ENCODE results near the gene MYO1E. TPM values are rescaled to one million over a fixed set of nuclear protein-coding genes. Genes with fewer than 3 reads are reported as not detected.

Gene MYO1E
- total and polyA plus RNA-seq, 2 of the 8 experiments (the other 6 are each of a cell fraction or from before 2014, with no cell fraction given): 19.6 to 142 TPM

DNA sequence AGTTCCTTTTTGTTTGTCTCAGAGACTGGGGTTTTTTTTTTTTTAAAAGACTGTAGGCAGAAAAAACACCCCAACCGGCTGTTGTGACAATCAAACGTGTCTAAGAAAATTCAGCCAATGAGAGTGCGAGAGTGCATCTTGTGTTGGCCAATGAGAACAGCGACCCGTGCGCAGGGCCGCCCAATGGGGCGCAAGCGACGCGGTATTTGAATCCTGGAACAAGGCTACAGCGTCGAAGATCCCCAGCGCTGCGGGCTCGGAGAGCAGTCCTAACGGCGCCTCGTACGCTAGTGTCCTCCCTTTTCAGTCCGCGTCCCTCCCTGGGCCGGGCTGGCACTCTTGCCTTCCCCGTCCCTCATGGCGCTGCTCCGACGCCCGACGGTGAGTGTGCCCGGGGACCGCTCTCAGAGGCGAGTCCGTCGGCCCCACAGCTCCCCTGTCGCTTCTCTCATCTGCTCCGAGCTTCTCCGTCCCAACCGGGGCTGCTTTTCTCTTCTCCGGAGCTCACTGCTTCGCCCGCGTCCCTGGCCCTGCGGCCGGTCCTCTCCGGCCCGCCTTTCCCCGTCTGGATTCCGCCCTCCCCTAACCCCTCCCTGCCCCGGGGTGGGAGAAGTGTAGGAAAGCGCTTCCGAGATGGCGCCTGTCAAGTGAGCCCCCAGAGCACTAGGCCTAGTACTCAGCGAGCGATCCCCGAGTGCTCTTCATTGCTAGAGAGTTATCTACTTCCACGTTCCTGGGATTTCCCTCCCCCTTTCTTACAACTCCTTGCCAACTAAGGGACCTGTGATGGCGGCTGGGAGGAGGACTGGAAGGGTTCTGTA is 267.5 kb downstream of the MYO1E start, which contains the start of gene CCNB2 (continued):
- TF ChIP-seq SIRT6 (IDR thresholded peaks at IDR 0.05; ENCODE audit: low read length) (no peak), POLR2AphosphoS5 (IDR thresholded peaks at IDR 0.05; ENCODE audit: low read depth, low read length) (peak; percentile 99), KDM4A (IDR thresholded peaks at IDR 0.05; ENCODE audit: low read depth, low read length, severe bottlenecking) (peak; percentile 82), EP300 (IDR thresholded peaks at IDR 0.05; ENCODE audit: borderline replicate concordance in 1 of 2, low read depth in 2 of 2, low read length in 2 of 2) (no peak), SP4 (IDR thresholded peaks at IDR 0.05; ENCODE audit: low read length) (peak; percentile 18; the same call in 1 of the 2 replicates), MAFK (IDR thresholded peaks at IDR 0.05; ENCODE audit: low read depth, low read length) (no peak), CBX5 (IDR thresholded peaks at IDR 0.05; ENCODE audit: low read depth, low read length) (no peak), RXRA (IDR thresholded peaks at IDR 0.05; ENCODE audit: insufficient read depth, low read depth, low read length) (no peak), SAP30 (IDR thresholded peaks at IDR 0.05; ENCODE audit: insufficient read depth, insufficient replicate concordance, low read length) (no peak), CTBP2 (IDR thresholded peaks at IDR 0.05; ENCODE audit: borderline replicate concordance, insufficient read depth, insufficient read length, low read length) (no peak), CHD1 (IDR thresholded peaks at IDR 0.05; ENCODE audit: low read depth, low read length) (no peak), CEBPB (IDR thresholded peaks at IDR 0.05; ENCODE audit: low read depth, low read length) (no peak), NANOG (IDR thresholded peaks at IDR 0.05; ENCODE audit: insufficient read depth, low read depth, low read length, poor library complexity, severe bottlenecking) (no peak), SRF (IDR thresholded peaks at IDR 0.05; ENCODE audit: low read depth, low read length) (no peak), NRF1 (IDR thresholded peaks at IDR 0.05; ENCODE audit: low read depth, low read length) (no peak), POU5F1 (IDR thresholded peaks at IDR 0.05; ENCODE audit: low read depth, low read length) (no peak), EGR1 (IDR thresholded peaks at IDR 0.05; ENCODE audit: borderline replicate concordance, low read depth, low read length) (no peak), TBP (IDR thresholded peaks at IDR 0.05; ENCODE audit: low read depth, low read length) (peak; percentile 93), BRCA1 (IDR thresholded peaks at IDR 0.05; ENCODE audit: low read depth, low read length) (no peak)
- TF ChIP-seq, protein P1, sequence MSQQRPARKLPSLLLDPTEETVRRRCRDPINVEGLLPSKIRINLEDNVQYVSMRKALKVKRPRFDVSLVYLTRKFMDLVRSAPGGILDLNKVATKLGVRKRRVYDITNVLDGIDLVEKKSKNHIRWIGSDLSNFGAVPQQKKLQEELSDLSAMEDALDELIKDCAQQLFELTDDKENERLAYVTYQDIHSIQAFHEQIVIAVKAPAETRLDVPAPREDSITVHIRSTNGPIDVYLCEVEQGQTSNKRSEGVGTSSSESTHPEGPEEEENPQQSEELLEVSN (IDR thresholded peaks at IDR 0.05): peak; percentile 48; the same call in 1 of the 2 replicates
- TF ChIP-seq, protein P2, sequence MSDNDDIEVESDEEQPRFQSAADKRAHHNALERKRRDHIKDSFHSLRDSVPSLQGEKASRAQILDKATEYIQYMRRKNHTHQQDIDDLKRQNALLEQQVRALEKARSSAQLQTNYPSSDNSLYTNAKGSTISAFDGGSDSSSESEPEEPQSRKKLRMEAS (IDR thresholded peaks at IDR 0.05): peak; percentile 82
- TF ChIP-seq, protein P3, sequence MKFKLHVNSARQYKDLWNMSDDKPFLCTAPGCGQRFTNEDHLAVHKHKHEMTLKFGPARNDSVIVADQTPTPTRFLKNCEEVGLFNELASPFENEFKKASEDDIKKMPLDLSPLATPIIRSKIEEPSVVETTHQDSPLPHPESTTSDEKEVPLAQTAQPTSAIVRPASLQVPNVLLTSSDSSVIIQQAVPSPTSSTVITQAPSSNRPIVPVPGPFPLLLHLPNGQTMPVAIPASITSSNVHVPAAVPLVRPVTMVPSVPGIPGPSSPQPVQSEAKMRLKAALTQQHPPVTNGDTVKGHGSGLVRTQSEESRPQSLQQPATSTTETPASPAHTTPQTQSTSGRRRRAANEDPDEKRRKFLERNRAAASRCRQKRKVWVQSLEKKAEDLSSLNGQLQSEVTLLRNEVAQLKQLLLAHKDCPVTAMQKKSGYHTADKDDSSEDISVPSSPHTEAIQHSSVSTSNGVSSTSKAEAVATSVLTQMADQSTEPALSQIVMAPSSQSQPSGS (IDR thresholded peaks at IDR 0.05; ENCODE audit: low read length): no peak
